ENCODE results near the gene SKI. TPM values are rescaled to one million over a fixed set of nuclear protein-coding genes. Genes with fewer than 3 reads are reported as not detected.

The SKI gene
- total and polyA plus RNA-seq, 9 of the 15 experiments (the other 6 are each of a cell fraction or from before 2014, with no cell fraction given): 0.10 to 60.5 (median 4.6) TPM

- TF ChIP-seq, protein P1, sequence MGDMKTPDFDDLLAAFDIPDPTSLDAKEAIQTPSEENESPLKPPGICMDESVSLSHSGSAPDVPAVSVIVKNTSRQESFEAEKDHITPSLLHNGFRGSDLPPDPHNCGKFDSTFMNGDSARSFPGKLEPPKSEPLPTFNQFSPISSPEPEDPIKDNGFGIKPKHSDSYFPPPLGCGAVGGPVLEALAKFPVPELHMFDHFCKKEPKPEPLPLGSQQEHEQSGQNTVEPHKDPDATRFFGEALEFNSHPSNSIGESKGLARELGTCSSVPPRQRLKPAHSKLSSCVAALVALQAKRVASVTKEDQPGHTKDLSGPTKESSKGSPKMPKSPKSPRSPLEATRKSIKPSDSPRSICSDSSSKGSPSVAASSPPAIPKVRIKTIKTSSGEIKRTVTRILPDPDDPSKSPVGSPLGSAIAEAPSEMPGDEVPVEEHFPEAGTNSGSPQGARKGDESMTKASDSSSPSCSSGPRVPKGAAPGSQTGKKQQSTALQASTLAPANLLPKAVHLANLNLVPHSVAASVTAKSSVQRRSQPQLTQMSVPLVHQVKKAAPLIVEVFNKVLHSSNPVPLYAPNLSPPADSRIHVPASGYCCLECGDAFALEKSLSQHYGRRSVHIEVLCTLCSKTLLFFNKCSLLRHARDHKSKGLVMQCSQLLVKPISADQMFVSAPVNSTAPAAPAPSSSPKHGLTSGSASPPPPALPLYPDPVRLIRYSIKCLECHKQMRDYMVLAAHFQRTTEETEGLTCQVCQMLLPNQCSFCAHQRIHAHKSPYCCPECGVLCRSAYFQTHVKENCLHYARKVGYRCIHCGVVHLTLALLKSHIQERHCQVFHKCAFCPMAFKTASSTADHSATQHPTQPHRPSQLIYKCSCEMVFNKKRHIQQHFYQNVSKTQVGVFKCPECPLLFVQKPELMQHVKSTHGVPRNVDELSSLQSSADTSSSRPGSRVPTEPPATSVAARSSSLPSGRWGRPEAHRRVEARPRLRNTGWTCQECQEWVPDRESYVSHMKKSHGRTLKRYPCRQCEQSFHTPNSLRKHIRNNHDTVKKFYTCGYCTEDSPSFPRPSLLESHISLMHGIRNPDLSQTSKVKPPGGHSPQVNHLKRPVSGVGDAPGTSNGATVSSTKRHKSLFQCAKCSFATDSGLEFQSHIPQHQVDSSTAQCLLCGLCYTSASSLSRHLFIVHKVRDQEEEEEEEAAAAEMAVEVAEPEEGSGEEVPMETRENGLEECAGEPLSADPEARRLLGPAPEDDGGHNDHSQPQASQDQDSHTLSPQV (IDR thresholded peaks at IDR 0.05): peak; percentile 74; the same call in 1 of the 2 replicates
- TF ChIP-seq EGR1 (conservative IDR thresholded peaks at IDR 0.05): 0 out of 2 replicates have a peak, but pooled peaks have one; percentile 11
- TF ChIP-seq, protein P2, sequence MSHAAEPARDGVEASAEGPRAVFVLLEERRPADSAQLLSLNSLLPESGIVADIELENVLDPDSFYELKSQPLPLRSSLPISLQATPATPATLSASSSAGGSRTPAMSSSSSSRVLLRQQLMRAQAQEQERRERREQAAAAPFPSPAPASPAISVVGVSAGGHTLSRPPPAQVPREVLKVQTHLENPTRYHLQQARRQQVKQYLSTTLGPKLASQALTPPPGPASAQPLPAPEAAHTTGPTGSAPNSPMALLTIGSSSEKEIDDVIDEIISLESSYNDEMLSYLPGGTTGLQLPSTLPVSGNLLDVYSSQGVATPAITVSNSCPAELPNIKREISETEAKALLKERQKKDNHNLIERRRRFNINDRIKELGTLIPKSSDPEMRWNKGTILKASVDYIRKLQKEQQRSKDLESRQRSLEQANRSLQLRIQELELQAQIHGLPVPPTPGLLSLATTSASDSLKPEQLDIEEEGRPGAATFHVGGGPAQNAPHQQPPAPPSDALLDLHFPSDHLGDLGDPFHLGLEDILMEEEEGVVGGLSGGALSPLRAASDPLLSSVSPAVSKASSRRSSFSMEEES (CRISPR knock-in tag; IDR thresholded peaks at IDR 0.05): peak; percentile 79
- TF ChIP-seq IRF9 (tag; IDR thresholded peaks at IDR 0.05): peak; percentile 64; the same call in 1 of the 2 replicates
- TF ChIP-seq, protein P3, sequence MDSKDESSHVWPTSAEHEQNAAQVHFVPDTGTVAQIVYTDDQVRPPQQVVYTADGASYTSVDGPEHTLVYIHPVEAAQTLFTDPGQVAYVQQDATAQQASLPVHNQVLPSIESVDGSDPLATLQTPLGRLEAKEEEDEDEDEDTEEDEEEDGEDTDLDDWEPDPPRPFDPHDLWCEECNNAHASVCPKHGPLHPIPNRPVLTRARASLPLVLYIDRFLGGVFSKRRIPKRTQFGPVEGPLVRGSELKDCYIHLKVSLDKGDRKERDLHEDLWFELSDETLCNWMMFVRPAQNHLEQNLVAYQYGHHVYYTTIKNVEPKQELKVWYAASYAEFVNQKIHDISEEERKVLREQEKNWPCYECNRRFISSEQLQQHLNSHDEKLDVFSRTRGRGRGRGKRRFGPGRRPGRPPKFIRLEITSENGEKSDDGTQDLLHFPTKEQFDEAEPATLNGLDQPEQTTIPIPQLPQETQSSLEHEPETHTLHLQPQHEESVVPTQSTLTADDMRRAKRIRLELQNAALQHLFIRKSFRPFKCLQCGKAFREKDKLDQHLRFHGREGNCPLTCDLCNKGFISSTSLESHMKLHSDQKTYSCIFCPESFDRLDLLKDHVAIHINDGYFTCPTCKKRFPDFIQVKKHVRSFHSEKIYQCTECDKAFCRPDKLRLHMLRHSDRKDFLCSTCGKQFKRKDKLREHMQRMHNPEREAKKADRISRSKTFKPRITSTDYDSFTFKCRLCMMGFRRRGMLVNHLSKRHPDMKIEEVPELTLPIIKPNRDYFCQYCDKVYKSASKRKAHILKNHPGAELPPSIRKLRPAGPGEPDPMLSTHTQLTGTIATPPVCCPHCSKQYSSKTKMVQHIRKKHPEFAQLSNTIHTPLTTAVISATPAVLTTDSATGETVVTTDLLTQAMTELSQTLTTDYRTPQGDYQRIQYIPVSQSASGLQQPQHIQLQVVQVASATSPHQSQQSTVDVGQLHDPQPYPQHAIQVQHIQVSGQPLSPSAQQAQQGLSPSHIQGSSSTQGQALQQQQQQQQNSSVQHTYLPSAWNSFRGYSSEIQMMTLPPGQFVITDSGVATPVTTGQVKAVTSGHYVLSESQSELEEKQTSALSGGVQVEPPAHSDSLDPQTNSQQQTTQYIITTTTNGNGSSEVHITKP (IDR thresholded peaks at IDR 0.05; ENCODE audit: partially characterized antibody): peak; percentile 83
- peak; percentile 64; the same call in 1 of the 2 replicates for TF ChIP-seq OTX1 (CRISPR knock-in tag; IDR thresholded peaks at IDR 0.05)
- TF ChIP-seq ZBED1 (IDR thresholded peaks at IDR 0.05): no peak
- TF ChIP-seq, protein P4, sequence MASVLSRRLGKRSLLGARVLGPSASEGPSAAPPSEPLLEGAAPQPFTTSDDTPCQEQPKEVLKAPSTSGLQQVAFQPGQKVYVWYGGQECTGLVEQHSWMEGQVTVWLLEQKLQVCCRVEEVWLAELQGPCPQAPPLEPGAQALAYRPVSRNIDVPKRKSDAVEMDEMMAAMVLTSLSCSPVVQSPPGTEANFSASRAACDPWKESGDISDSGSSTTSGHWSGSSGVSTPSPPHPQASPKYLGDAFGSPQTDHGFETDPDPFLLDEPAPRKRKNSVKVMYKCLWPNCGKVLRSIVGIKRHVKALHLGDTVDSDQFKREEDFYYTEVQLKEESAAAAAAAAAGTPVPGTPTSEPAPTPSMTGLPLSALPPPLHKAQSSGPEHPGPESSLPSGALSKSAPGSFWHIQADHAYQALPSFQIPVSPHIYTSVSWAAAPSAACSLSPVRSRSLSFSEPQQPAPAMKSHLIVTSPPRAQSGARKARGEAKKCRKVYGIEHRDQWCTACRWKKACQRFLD (CRISPR knock-in tag; IDR thresholded peaks at IDR 0.05): 0 out of 2 replicates have a peak, but pooled peaks have one; percentile 16
- TF ChIP-seq SMARCA5 (IDR thresholded peaks at IDR 0.05): peak; percentile 76
- TF ChIP-seq ZEB2 (IDR thresholded peaks at IDR 0.05): no peak
- no peak for TF ChIP-seq ZNF384 (IDR thresholded peaks at IDR 0.05; ENCODE audit: low read depth, low read length)
- TF ChIP-seq, protein P5, sequence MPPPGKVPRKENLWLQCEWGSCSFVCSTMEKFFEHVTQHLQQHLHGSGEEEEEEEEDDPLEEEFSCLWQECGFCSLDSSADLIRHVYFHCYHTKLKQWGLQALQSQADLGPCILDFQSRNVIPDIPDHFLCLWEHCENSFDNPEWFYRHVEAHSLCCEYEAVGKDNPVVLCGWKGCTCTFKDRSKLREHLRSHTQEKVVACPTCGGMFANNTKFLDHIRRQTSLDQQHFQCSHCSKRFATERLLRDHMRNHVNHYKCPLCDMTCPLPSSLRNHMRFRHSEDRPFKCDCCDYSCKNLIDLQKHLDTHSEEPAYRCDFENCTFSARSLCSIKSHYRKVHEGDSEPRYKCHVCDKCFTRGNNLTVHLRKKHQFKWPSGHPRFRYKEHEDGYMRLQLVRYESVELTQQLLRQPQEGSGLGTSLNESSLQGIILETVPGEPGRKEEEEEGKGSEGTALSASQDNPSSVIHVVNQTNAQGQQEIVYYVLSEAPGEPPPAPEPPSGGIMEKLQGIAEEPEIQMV (tag; conservative IDR thresholded peaks at IDR 0.05; ENCODE audit: low read depth): no peak
- TF ChIP-seq SRSF3 (IDR thresholded peaks at IDR 0.05; ENCODE audit: insufficient read depth, low read length): no peak
These were observed 48.7 kb upstream of the SKI start (continued) for GRCh38 chr1:2179283-2180013.

Data from K562 (cell line).